Midbrain (tissue), 1 donor: Measurements from ENCODE around the gene MLYCD.

Experiments used
- DNase-seq: peaks from one replicate; lab custom pipeline; 2025; lab: John Stamatoyannopoulos, UW

MLYCD gene

DNA sequence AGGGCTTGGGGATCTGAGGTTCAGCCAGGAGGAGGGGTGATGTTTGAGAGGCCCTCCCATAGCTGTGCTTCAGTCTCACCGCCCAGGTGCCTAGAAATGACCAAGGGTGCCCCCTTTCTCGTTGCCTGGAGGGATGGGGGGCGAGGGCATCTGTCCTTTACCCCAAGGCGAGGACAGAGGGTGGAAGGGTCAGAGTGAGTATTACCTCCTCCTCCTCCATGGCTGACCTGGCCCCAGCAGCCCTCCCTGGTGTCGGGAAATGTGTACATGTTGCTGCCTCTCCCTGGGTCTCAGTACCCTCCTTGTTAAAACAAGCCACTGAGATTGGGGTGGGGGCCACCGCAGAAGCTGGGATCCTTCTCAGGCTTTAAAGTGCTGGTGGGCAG is 71.5 kb downstream of the MLYCD start:
- no peak for DNase-seq

DNA sequence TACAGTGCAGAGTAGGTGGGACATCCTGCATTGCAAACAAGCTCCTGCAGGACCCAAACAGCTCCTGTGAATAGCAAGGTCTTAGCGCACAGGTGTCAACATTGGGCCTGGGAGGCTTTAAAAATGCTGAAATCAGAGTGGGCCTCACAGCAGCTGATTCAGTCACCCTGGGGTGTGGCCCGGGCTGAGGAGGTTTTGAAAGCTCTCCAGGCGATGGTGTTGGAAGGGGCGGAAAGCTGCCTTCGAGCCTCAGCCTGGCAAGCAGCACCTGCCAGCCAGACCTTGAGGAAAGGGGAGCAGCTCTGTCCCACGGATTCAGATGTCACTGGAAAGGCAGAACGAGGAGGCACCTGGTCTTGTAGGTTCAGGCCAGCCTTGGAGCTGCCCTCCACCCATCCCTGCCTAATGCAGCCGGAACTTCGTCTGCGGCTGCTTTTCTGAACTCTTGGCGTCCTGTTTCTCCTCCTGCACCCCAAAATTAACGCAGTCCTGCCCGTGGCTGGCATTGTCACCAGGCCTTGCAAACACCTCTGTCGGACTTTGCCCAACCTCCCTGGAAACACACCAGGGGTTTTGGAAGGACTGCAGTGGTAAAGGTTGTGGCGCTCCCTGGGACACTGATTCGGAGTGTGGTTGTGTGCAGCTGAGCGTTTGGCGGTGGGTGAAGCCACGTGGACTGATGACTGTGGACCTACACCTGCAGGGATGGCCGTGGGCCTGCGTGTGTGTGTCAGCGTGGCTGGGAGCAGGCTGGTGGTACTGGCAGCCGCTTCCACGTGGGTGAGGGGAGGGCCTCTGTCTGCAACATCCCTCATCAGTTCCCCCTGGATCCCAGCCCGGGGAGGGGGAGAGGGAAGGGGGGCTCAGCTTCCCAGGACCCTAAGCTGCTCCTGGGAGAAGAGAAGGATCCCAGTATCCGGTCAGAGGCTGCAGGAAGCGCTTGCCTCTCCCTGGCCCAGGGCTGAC is 72.5 kb downstream of the MLYCD start:
- no peak for DNase-seq

GRCh38 chr16:83972256-83973008 is 73.5 kb downstream of the MLYCD start:
- DNase-seq: no peak

DNA sequence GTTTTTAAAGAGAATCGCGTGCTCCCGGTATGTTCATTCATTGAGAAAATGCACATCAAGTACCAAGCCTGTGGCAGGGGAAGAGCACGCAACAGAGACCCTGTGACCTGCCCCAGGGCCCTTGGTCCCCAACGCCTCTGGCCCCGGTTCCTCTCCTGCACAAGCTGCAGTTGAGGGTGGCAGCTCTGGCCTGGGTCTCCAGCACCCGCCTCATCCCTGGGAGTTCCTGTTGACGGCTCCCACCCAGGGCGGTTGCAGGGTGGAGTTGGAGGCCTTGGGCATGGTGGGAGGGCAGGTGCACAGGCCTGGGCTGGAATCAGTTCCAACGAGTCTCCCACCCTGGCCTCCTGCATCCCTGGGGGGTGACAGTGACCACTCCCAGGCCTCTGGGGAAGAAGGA is 74.2 kb downstream of the MLYCD start:
- DNase-seq: no peak

GRCh38 chr16:83973581-83974385 is 74.9 kb downstream of the MLYCD start:
- no peak for DNase-seq

GRCh38 chr16:83974475-83974874 is 75.6 kb downstream of the MLYCD start:
- DNase-seq: no peak

- no peak for DNase-seq
These were observed 76.8 kb downstream of the MLYCD start for GRCh38 chr16:83975590-83976260.
